ENCODE results near the gene RPL26. TPM values are rescaled to one million over a fixed set of nuclear protein-coding genes. Genes with fewer than 3 reads are reported as not detected.
"Not testable (repeated sequence)": the region's sequence is repeated elsewhere in the genome, so short reads cannot be mapped to it uniquely, and the experiment has no call there.

RPL26 gene
- total RNA-seq, 1 donor: 6,688 TPM

DNA sequence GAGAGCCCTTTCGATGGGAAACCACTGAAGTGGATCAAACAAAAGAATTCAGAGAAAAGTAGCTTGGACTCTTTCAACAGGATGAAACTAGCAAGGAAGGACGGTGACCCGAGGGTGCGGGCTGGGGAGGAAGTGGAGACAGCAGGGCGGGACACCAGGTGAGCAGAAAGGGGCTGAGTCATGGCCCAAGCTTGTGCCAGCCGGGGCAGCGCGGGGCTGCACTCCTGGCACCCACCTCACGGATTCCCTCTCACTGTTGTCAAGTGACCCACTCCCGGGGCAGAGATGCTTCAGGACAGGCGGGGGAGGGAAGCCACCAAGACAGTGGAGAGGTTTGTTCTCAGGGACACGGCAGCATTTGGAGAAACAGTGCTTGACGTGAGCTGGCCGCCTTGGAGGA lies 25.4 kb upstream of the RPL26 start:
- H3K4me3 ChIP-seq (ENCODE audit: low read length): no peak overlapping the region
- no peaks in the 10 kb centered on the region for H3K27me3 ChIP-seq (ENCODE audit: insufficient read depth, low read length)
- H3K9me3 ChIP-seq (ENCODE audit: low read depth, low read length): no peaks in the 10 kb centered on the region
- H3K4me1 ChIP-seq (ENCODE audit: insufficient read depth, low read length): peaks cover 30% of the 10 kb centered on the region

GRCh38 chr17:8406174-8406573 lies 23.2 kb upstream of the RPL26 start:
- peaks cover 10% of the 10 kb centered on the region for H3K4me1 ChIP-seq (ENCODE audit: insufficient read depth, low read length)
- no peaks in the 10 kb centered on the region for H3K27me3 ChIP-seq (ENCODE audit: insufficient read depth, low read length)
- no peaks in the 10 kb centered on the region for H3K9me3 ChIP-seq (ENCODE audit: low read depth, low read length)
- H3K4me3 ChIP-seq (ENCODE audit: low read length): no peak overlapping the region

DNA sequence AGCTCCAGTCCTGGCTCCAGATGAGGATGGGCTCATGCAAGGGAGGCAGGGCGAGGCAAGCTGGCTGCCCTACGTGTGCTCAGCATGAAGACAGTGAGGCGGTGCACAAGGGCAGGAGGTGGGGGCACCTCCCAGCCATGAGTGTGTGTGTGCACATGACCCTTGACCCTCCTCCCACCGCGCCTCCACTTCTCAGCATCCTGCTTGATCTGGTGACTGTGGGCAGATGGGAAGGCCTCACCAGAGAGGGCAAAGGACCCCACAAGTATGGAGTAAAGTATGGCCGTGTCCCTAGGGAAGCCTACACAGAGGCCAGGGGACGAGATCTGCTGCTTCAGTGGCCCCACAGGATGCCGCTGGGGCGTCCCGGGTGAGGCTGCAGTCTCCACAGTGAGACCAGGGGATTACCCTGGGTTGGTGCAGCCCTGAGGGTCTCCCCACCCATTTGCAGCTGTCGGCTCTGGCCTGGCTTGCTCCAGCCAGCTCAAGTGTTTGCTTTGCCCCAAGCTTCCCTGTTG lies 22.6 kb upstream of the RPL26 start:
- Histone ChIP-seq H3K4me1 (ENCODE audit: insufficient read depth, low read length) (peaks cover 6% of the 10 kb centered on the region), H3K9me3 (ENCODE audit: low read depth, low read length) (no peaks in the 10 kb centered on the region), H3K27me3 (ENCODE audit: insufficient read depth, low read length) (peaks cover 4% of the 10 kb centered on the region), H3K4me3 (ENCODE audit: low read length) (no peak overlapping the region)

GRCh38 chr17:8402921-8403536 lies 20.0 kb upstream of the RPL26 start:
- Histone ChIP-seq H3K9me3 (ENCODE audit: low read depth, low read length) (no peaks in the 10 kb centered on the region), H3K27me3 (ENCODE audit: insufficient read depth, low read length) (peaks cover 7% of the 10 kb centered on the region), H3K4me3 (ENCODE audit: low read length) (no peak overlapping the region), H3K4me1 (ENCODE audit: insufficient read depth, low read length) (no peaks in the 10 kb centered on the region)

DNA sequence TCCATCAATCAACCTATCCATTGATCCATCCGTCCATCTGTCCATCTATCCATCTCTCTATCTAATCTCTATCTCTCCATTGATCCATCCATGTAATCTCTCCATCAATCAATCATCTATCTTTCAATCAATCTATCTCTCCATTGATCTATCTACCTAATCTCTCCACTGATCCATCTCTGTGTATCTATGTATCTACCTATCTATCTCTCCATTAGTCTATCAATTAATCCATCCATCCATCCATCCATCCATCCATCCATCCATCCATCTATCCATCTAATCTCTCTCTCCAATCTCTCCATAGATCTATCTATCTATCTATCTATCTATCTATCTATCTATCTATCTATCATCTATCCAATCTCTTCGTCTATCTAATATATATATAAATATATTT lies 18.1 kb upstream of the RPL26 start:
- Histone ChIP-seq H3K4me3 (ENCODE audit: low read length) (no peak overlapping the region), H3K9me3 (ENCODE audit: low read depth, low read length) (no peaks in the 10 kb centered on the region), H3K4me1 (ENCODE audit: insufficient read depth, low read length) (no peaks in the 10 kb centered on the region), H3K27me3 (ENCODE audit: insufficient read depth, low read length) (peaks cover 9% of the 10 kb centered on the region)

DNA sequence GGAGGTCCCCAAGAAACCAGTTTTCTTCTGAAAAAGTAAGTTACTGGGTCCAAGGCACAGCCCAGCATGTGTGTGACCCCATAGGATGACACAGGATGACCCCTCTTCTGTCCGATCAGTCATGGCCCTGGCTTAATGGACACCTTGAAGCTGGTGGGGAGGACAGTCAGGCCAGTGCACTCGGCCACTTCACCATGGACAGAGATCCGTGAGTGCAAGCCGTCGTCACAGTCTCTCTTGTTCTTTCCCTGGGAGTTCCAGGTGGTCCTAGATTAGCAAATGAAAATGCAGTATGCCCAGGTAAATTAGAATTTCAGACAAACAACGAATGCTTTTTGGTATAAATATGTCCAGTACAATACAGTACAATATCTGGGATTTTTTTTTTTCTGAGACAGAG lies 16.0 kb upstream of the RPL26 start:
- Histone ChIP-seq H3K9me3 (ENCODE audit: low read depth, low read length) (no peaks in the 10 kb centered on the region), H3K27me3 (ENCODE audit: insufficient read depth, low read length) (peaks cover 9% of the 10 kb centered on the region), H3K4me1 (ENCODE audit: insufficient read depth, low read length) (peaks cover 6% of the 10 kb centered on the region), H3K4me3 (ENCODE audit: low read length) (no peak overlapping the region)

DNA sequence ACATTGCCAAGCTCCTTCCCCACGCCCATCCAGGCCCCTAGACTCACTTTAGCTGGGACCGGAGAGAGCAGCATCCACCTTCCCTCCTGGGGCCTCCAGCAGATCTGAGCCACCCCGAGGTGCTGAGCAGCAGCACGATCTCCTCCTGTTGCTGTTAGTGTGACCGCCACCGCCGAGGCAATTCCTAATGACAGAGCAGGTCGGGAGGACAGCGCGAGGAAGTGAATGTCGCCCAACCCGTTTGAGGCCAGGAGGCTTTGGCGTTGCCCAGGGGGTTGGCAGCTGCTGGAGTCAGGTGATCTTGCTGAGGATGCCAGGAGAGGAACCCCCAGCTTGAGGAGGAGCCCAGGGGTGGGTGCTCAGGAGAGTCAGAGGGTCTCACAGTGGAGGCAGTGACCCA lies 14.6 kb upstream of the RPL26 start, which contains the start of gene RNF222:
Gene RNF222 (minus strand): TSS at position 192 of the 400 bp plus-strand sequence. CDS start 4,366 bp downstream, outside the sequence.
- no peak within 1 kb of the TSS for H3K4me3 ChIP-seq (ENCODE audit: low read length)
- H3K4me1 ChIP-seq (ENCODE audit: insufficient read depth, low read length): peaks cover 15% of the 10 kb centered on the region
- H3K27me3 ChIP-seq (ENCODE audit: insufficient read depth, low read length): peaks cover 9% of the 10 kb centered on the region
- no peaks in the 10 kb centered on the region for H3K9me3 ChIP-seq (ENCODE audit: low read depth, low read length)

DNA sequence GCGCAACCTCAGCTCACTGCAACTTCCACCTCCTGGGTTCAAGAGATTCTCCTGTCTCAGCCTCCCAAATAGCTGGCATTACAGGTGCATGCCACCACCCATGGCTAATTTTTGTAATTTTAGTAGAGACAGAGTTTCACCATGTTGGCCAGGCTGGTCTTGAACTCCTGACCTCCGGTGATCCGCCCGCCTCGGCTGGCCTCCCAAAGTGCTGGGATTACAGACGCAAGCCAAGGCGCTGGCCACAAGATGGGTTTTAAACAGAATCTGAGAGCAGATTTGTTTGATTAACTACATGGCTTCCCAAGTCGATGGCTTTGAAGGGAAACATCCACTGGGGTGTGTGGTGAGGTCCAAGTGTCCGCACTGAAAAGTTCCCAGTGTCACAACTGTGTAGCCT lies 11.5 kb upstream of the RPL26 start:
- H3K4me3 ChIP-seq (ENCODE audit: low read length); H3K9me3 ChIP-seq (ENCODE audit: low read depth, low read length); H3K27me3 ChIP-seq (ENCODE audit: insufficient read depth, low read length): not testable (repeated sequence)
- peaks cover 15% of the 10 kb centered on the region for H3K4me1 ChIP-seq (ENCODE audit: insufficient read depth, low read length)

DNA sequence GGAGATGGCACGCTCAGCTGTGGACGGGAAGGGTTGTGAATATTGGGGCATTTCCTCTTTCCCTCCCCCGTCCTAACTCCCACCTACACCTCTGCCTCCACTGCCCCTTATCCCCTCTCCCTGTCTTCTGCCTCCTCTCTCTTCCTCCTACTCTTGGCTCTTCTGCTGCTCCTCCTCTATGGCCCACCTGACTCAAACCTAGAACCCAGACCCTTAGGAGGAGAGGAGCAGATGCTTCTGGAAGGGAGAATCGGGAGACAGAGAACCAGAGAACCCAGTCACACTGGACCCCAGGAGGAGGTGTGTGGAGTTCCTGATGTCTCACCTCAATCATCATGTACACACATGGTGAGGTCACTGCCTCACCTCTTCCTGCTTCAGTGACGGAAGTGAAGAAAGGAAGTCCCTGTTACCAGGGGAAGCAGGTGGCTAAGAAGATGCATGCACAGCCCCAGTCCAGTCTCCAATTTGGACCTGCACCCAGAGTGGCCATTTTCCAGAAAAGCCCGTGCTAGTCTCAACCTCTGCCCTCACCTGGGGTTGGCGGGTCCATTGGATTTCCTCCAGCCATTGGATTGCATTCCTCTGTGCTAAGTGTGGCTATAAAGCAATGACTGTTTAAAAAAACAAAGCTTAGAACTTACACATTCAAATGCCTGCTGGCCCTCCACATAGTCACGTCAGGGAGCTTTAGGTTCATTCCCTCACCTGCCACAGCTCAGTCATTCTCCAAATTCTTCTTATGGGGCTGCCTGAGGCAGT lies 10.7 kb upstream of the RPL26 start:
- Histone ChIP-seq H3K27me3 (ENCODE audit: insufficient read depth, low read length) (peaks cover 4% of the 10 kb centered on the region), H3K9me3 (ENCODE audit: low read depth, low read length) (no peaks in the 10 kb centered on the region), H3K4me1 (ENCODE audit: insufficient read depth, low read length) (peaks cover 15% of the 10 kb centered on the region), H3K4me3 (ENCODE audit: low read length) (no peak overlapping the region)

GRCh38 chr17:8392674-8393469 lies 9.9 kb upstream of the RPL26 start:
- Histone ChIP-seq H3K4me1 (ENCODE audit: insufficient read depth, low read length) (peaks cover 15% of the 10 kb centered on the region), H3K4me3 (ENCODE audit: low read length) (no peak overlapping the region), H3K9me3 (ENCODE audit: low read depth, low read length) (no peaks in the 10 kb centered on the region), H3K27me3 (ENCODE audit: insufficient read depth, low read length) (no peaks in the 10 kb centered on the region)

GRCh38 chr17:8392274-8392673 lies 9.3 kb upstream of the RPL26 start:
- H3K9me3 ChIP-seq (ENCODE audit: low read depth, low read length): no peaks in the 10 kb centered on the region
- H3K4me3 ChIP-seq (ENCODE audit: low read length): no peak overlapping the region
- H3K27me3 ChIP-seq (ENCODE audit: insufficient read depth, low read length): no peaks in the 10 kb centered on the region
- peaks cover 15% of the 10 kb centered on the region for H3K4me1 ChIP-seq (ENCODE audit: insufficient read depth, low read length)

GRCh38 chr17:8391711-8392110 lies 8.7 kb upstream of the RPL26 start:
- Histone ChIP-seq H3K4me3 (ENCODE audit: low read length) (no peak overlapping the region), H3K9me3 (ENCODE audit: low read depth, low read length) (no peaks in the 10 kb centered on the region), H3K4me1 (ENCODE audit: insufficient read depth, low read length) (peaks cover 15% of the 10 kb centered on the region), H3K27me3 (ENCODE audit: insufficient read depth, low read length) (no peaks in the 10 kb centered on the region)

DNA sequence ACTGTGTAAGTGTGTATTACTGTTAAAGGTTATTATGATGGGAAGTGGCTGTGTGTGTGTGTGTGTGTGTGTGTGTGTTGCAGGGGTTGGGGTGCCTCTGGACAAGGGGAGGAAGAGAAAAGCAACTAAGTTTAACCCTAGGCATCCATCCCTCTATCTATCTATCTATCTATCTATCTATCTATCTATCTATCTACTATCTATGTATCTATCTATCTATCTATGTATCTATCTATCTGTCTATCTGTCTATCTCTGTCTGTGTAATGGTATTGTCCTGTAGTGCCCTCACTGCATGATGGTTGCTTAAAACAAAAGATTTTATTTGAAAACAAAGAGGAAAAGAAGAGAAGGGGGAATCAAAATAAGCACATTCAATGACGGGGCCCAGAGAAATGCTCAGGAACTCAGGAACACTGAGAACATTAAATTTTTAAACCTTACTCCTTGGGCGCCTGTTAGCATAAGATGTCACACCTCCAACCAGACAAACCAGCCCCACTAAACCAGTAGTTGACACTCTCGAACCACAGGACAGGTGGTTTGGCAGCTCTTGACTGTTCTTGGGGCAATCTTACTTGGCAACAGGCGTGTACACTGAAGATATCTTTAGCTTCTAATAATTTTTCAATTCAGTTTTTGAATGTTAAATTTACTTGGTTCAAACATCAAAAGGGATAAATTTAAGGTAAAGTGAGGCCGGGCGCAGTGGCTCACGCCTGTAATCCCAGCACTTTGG lies 5.1 kb upstream of the RPL26 start:
- peaks cover 22% of the 10 kb centered on the region for H3K4me1 ChIP-seq (ENCODE audit: insufficient read depth, low read length)
- H3K9me3 ChIP-seq (ENCODE audit: low read depth, low read length): no peaks in the 10 kb centered on the region
- no peak overlapping the region for H3K4me3 ChIP-seq (ENCODE audit: low read length)
- H3K27me3 ChIP-seq (ENCODE audit: insufficient read depth, low read length): no peaks in the 10 kb centered on the region

DNA sequence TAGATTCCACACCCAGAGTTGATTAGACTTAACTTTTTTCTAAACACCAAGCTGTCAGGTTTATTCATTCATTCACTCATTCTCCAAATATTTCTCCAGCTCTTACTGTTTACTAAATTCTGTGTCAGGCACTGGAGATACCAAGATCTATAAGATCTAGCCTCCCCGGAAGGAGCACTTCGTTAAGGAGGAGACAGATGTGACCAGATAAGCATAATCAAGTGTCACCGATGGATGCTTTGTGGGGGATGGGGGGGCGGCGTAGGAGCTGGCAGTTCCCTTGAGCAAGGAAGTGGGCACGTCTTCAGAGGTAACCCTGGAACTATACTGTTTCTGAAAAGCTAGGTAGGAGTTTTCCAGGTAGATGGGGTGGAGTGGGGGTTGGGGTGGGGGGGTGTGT lies 3.8 kb upstream of the RPL26 start:
- H3K4me1 ChIP-seq (ENCODE audit: insufficient read depth, low read length): peaks cover 28% of the 10 kb centered on the region

More for the DNA sequence above, 3.8 kb upstream of the RPL26 start:
- no peaks in the 10 kb centered on the region for H3K9me3 ChIP-seq (ENCODE audit: low read depth, low read length)
- H3K4me3 ChIP-seq (ENCODE audit: low read length): no peak overlapping the region
- H3K27me3 ChIP-seq (ENCODE audit: insufficient read depth, low read length): no peaks in the 10 kb centered on the region

Data from mononuclear cell (primary cell).